GM12878 (cell line): Measurements from ENCODE around the gene LMCD1.

Experiments used
- EP300 ChIP-seq, 2 experiments: fragments of 150-350 bp in 1 of 2; IDR thresholded peaks; 2 replicates each; pipeline ENCODE4 v1.6.1; 2011 to 2012; ENCODE audit warnings: low read depth in 2 of 2, low read length in 2 of 2, borderline replicate concordance in 1 of 2, improper control_type of control experiment in 1 of 2, inconsistent platforms in 1 of 2; ENCODE audit not compliant: control insufficient read depth in 1 of 2
- ESRRA ChIP-seq: IDR thresholded peaks from 2 replicates; pipeline ENCODE4 v1.6.1; 2012; ENCODE audit warnings: mild to moderate bottlenecking, low read length, improper control_type of control experiment
- EZH2 ChIP-seq: IDR thresholded peaks from 2 replicates; pipeline ENCODE4 v1.6.1; 2012; ENCODE audit warnings: low read depth, mild to moderate bottlenecking, control low read depth, inconsistent platforms, low read length, borderline replicate concordance; ENCODE audit not compliant: control insufficient read depth
- FOXM1 ChIP-seq: IDR thresholded peaks from 2 replicates; pipeline ENCODE4 v1.6.1; 2012; ENCODE audit warnings: low read depth, mild to moderate bottlenecking, inconsistent platforms, low read length, moderate library complexity
- HDAC2 ChIP-seq: fragments of 200-600 bp; sonication (generic); IDR thresholded peaks from 2 replicates; pipeline ENCODE4 v1.6.1; 2017
- POLR2A ChIP-seq: IDR thresholded peaks from 2 replicates; pipeline ENCODE4 v1.6.1; 2011; ENCODE audit warnings: low read depth, mild to moderate bottlenecking, low read length
- POLR2AphosphoS5 ChIP-seq: IDR thresholded peaks from 2 replicates; pipeline ENCODE4 v1.6.1; 2011; ENCODE audit warnings: mild to moderate bottlenecking, low read length, inconsistent platforms
- RAD21 ChIP-seq: IDR thresholded peaks from 2 replicates; pipeline ENCODE4 v1.6.1; 2011; ENCODE audit warnings: mild to moderate bottlenecking, low read depth, low read length, moderate library complexity; ENCODE audit not compliant: insufficient read depth
- RAD51 ChIP-seq: fragments of 450-650 bp; IDR thresholded peaks from 2 replicates; pipeline ENCODE4 v1.6.1; 2016; ENCODE audit warnings: moderate library complexity, mild to moderate bottlenecking, inconsistent platforms
- TCF7 ChIP-seq: IDR thresholded peaks from 2 replicates; pipeline ENCODE4 v1.6.1; 2014; ENCODE audit warnings: antibody characterized with exemption, borderline replicate concordance
- YBX1 ChIP-seq: fragments of 450-650 bp; IDR thresholded peaks from 2 replicates; pipeline ENCODE4 v1.6.1; 2016; ENCODE audit warnings: antibody characterized with exemption
- TF ChIP-seq, protein P1 (sequence below), 3 experiments: IDR thresholded peaks in 2 of 3; conservative IDR thresholded peaks in 1 of 3; 2 replicates each; pipeline ENCODE4 v1.5.1; 2011; ENCODE audit warnings: low read depth in 3 of 3, low read length in 3 of 3, mild to moderate bottlenecking in 3 of 3, control low read depth in 2 of 3, moderate library complexity in 2 of 3, inconsistent platforms in 1 of 3, mixed read lengths in 1 of 3; ENCODE audit not compliant: control insufficient read depth in 2 of 3, insufficient read depth in 1 of 3; ENCODE audit errors: extremely low read depth in 1 of 3
- TF ChIP-seq, protein P2 (sequence below): IDR thresholded peaks from 2 replicates; pipeline ENCODE4 v1.6.1; 2011; ENCODE audit warnings: low read depth, mild to moderate bottlenecking, low read length, moderate library complexity, borderline replicate concordance; ENCODE audit errors: extremely low read depth

DNA sequence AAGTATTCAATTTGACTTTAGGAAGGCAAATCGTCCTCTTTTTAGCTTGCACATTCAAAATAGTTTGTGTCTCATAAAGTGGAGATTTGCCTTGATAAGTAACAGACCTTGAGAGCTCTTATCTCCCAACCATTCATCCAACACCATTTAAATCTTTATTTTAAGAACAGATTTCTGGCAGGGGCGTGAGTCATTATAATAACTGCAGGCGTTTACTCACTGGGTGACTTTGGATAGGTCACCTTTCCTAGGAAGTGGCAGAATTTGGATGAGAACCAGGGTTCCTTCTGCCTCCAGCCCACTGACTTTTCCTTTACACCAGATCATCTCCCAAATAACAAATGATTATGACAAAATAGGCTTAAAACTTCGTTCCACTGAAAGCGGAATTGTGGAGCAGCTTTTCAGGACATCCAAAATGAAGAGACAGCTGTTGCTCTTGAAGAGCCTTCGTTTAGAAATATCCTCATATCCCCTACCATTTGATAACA is 5.0 kb downstream of the LMCD1 start:
- TF ChIP-seq FOXM1 (no peak), RAD51 (no peak), RAD21 (no peak), EP300 (IDR thresholded peaks at IDR 0.05; ENCODE audit: borderline replicate concordance in 1 of 2, control insufficient read depth in 1 of 2, low read depth in 2 of 2, low read length in 2 of 2) (no peak), POLR2AphosphoS5 (no peak), EZH2 (no peak), POLR2A (no peak), YBX1 (no peak), ESRRA (no peak), HDAC2 (no peak), TCF7 (no peak)
- TF ChIP-seq, protein P1, sequence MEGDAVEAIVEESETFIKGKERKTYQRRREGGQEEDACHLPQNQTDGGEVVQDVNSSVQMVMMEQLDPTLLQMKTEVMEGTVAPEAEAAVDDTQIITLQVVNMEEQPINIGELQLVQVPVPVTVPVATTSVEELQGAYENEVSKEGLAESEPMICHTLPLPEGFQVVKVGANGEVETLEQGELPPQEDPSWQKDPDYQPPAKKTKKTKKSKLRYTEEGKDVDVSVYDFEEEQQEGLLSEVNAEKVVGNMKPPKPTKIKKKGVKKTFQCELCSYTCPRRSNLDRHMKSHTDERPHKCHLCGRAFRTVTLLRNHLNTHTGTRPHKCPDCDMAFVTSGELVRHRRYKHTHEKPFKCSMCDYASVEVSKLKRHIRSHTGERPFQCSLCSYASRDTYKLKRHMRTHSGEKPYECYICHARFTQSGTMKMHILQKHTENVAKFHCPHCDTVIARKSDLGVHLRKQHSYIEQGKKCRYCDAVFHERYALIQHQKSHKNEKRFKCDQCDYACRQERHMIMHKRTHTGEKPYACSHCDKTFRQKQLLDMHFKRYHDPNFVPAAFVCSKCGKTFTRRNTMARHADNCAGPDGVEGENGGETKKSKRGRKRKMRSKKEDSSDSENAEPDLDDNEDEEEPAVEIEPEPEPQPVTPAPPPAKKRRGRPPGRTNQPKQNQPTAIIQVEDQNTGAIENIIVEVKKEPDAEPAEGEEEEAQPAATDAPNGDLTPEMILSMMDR (IDR thresholded peaks at IDR 0.05 in 2 of 3, conservative IDR thresholded peaks at IDR 0.05 in 1 of 3; ENCODE audit: control insufficient read depth in 2 of 3, extremely low read depth in 1 of 3, insufficient read depth in 1 of 3, low read depth in 3 of 3, low read length in 3 of 3) = no peak
- TF ChIP-seq, protein P2, sequence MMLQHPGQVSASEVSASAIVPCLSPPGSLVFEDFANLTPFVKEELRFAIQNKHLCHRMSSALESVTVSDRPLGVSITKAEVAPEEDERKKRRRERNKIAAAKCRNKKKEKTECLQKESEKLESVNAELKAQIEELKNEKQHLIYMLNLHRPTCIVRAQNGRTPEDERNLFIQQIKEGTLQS = no peak
